ENCODE results near the gene LAYN. TPM values are rescaled to one million over a fixed set of nuclear protein-coding genes. Genes with fewer than 3 reads are reported as not detected.

LAYN gene
- total RNA-seq, 4 donors from 2014 or later, result 5.6 to 19.7 (median 10.3) TPM

- Histone ChIP-seq H3K36me3 (no peaks in the 10 kb centered on the region), H3K27me3 (no peaks in the 10 kb centered on the region), H3K4me3 (no peak overlapping the region), H3K9me3 (no peaks in the 10 kb centered on the region), H3K27ac (no peak overlapping the region), H3K4me1 (no peaks in the 10 kb centered on the region)
- DNase-seq, result no peak
- TF ChIP-seq POLR2A (IDR thresholded peaks at IDR 0.05) (no peak), CTCF (IDR thresholded peaks at IDR 0.05) (no peak), EP300 (IDR thresholded peaks at IDR 0.05; ENCODE audit: low read depth) (no peak), POLR2AphosphoS5 (IDR thresholded peaks at IDR 0.05) (no peak)
- intact Hi-C loops (cut with DNase I; ENCODE audit: low total_unique reads), result no loop called here
- WGBS, 2 donors (ENCODE audit: low coverage in 1 of 2), result 65 to 85% methylated on average over 4 to 11 of the region's 11 CpGs
- in situ Hi-C loops (cut with MboI; ENCODE audit: low pct_ligation_motif_present in 1 of 4, low pct_unique_long_range_greater_than_20kb in 1 of 4, low sequenced_read_pairs in 3 of 4), result no loop called here
These were observed 8.8 kb downstream of the LAYN start for GRCh38 chr11:111549196-111549868.

- H3K36me3 ChIP-seq, result no peaks in the 10 kb centered on the region
- no peaks in the 10 kb centered on the region for H3K4me1 ChIP-seq
- no peak overlapping the region for H3K27ac ChIP-seq
- WGBS, 2 donors (ENCODE audit: low coverage in 1 of 2), result 43 to 61% methylated on average over 3 of the region's 3 CpGs
- in situ Hi-C loops (cut with MboI; ENCODE audit: low pct_ligation_motif_present in 1 of 4, low pct_unique_long_range_greater_than_20kb in 1 of 4, low sequenced_read_pairs in 3 of 4), result no loop called here
- intact Hi-C loops (cut with DNase I; ENCODE audit: low total_unique reads), result no loop called here
- H3K27me3 ChIP-seq, result no peaks in the 10 kb centered on the region
- TF ChIP-seq POLR2A (IDR thresholded peaks at IDR 0.05), result no peak
- no peak for TF ChIP-seq CTCF (IDR thresholded peaks at IDR 0.05)
- no peak for TF ChIP-seq POLR2AphosphoS5 (IDR thresholded peaks at IDR 0.05)
- no peak for TF ChIP-seq EP300 (IDR thresholded peaks at IDR 0.05; ENCODE audit: low read depth)
- H3K4me3 ChIP-seq, result no peak overlapping the region
- H3K9me3 ChIP-seq, result no peaks in the 10 kb centered on the region
- DNase-seq, result no peak
These were observed 9.3 kb downstream of the LAYN start for GRCh38 chr11:111549869-111550203.

- Histone ChIP-seq H3K36me3 (no peaks in the 10 kb centered on the region), H3K4me1 (no peaks in the 10 kb centered on the region), H3K4me3 (no peak overlapping the region), H3K27me3 (no peaks in the 10 kb centered on the region), H3K27ac (no peak overlapping the region), H3K9me3 (no peaks in the 10 kb centered on the region)
- 71 to 88% methylated on average over 2 of the region's 2 CpGs for WGBS, 2 donors (ENCODE audit: low coverage in 1 of 2)
- TF ChIP-seq EP300 (IDR thresholded peaks at IDR 0.05; ENCODE audit: low read depth) (no peak), CTCF (IDR thresholded peaks at IDR 0.05) (no peak), POLR2AphosphoS5 (IDR thresholded peaks at IDR 0.05) (no peak), POLR2A (IDR thresholded peaks at IDR 0.05) (no peak)
- DNase-seq, result no peak
- in situ Hi-C loops (cut with MboI; ENCODE audit: low pct_ligation_motif_present in 1 of 4, low pct_unique_long_range_greater_than_20kb in 1 of 4, low sequenced_read_pairs in 3 of 4), result no loop called here
- intact Hi-C loops (cut with DNase I; ENCODE audit: low total_unique reads), result no loop called here
These were observed 9.7 kb downstream of the LAYN start for GRCh38 chr11:111550258-111550657.

- H3K4me3 ChIP-seq, result no peak overlapping the region
- in situ Hi-C loops (cut with MboI; ENCODE audit: low pct_ligation_motif_present in 1 of 4, low pct_unique_long_range_greater_than_20kb in 1 of 4, low sequenced_read_pairs in 3 of 4) (no loop called here), intact Hi-C loops (cut with DNase I; ENCODE audit: low total_unique reads) (no loop called here)
- DNase-seq, result no peak
- no peak for TF ChIP-seq EP300 (IDR thresholded peaks at IDR 0.05; ENCODE audit: low read depth)
- TF ChIP-seq POLR2AphosphoS5 (IDR thresholded peaks at IDR 0.05), result no peak
- TF ChIP-seq POLR2A (IDR thresholded peaks at IDR 0.05), result no peak
- TF ChIP-seq CTCF (IDR thresholded peaks at IDR 0.05), result no peak
- H3K27me3 ChIP-seq, result no peaks in the 10 kb centered on the region
- H3K36me3 ChIP-seq, result no peaks in the 10 kb centered on the region
- H3K4me1 ChIP-seq, result peaks cover 0 to 3% (median 1%) of the 10 kb centered on the region in 4 donors
- no peaks in the 10 kb centered on the region for H3K9me3 ChIP-seq
- H3K27ac ChIP-seq, result no peak overlapping the region
These were observed 14.0 kb downstream of the LAYN start for GRCh38 chr11:111554532-111554931.
